Spleen (tissue), 7 donors: ENCODE results near the gene PRPF40A.

ENCODE experiments used
- CTCF ChIP-seq, 11 experiments: fragments of 200-600 bp in 7 of 11; fragments of 450-650 bp in 4 of 11; sonication (generic) in 4 of 11; IDR thresholded peaks in 8 of 11; conservative IDR thresholded peaks in 3 of 11; 1 replicate in 7 of 11; 2 replicates in 4 of 11; pipeline versions ENCODE4 v1.4.0 to v1.8.0; 2016 to 2021; ENCODE audit warnings: antibody characterized with exemption in 11 of 11, inconsistent platforms in 4 of 11, mild to moderate bottlenecking in 1 of 11
- POLR2A ChIP-seq, 3 donors: fragments of 450-650 bp; IDR thresholded peaks; one replicate each; pipeline ENCODE4 v1.5.1; 2017; ENCODE audit warnings: antibody characterized with exemption in 3 of 3, mild to moderate bottlenecking in 1 of 3
- POLR2AphosphoS5 ChIP-seq, 3 donors: sonication (generic); formaldehyde crosslinking; IDR thresholded peaks; one replicate each; pipeline ENCODE4 v1.5.1; 2017; ENCODE audit warnings: antibody characterized with exemption in 3 of 3
- donor health status: DM: no; HTN: no; CAD: no; lungs with moderate emphysema.
- donor health status: DM: no; HTN: no; CAD: no.
- donor health status: DM: no; HTN: no; CAD: no.

DNA sequence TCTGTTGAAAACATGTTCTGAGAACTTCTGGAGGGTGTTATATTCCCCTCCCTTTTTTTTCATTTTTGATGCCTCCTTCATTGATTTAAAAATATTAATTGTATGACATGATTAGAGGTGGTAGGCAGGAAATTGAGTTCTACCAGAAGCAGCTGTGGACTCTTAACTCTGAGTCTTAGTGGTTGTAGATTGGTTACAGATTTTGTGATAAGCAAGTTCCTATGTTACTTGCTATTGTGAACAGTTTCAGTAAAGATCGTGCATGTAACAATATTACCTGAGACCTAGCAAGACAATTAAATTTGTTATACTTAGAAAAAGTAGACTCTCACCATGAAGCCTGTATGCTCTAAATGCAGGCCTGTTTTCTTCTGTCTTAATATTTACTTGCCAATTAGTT, 88.1 kb downstream of the PRPF40A start:
- no peak for TF ChIP-seq CTCF (IDR thresholded peaks at IDR 0.05 in 8 of 11, conservative IDR thresholded peaks at IDR 0.05 in 3 of 11)
- TF ChIP-seq POLR2A (IDR thresholded peaks at IDR 0.05): no peak
- no peak for TF ChIP-seq POLR2AphosphoS5 (IDR thresholded peaks at IDR 0.05)
